Mesangial cell (primary cell): ENCODE results near the gene NDN. TPM values are rescaled to one million over a fixed set of nuclear protein-coding genes. Genes with fewer than 3 reads are reported as not detected.

Source experiments
- total RNA-seq: library from RNA; depleted of rRNA; stranded (reverse); fragments of >200 nt; gene quantifications from 2 replicates; pipeline ENCODE4 v1.2.3, GENCODE V29; 2015

Gene NDN, protein sequence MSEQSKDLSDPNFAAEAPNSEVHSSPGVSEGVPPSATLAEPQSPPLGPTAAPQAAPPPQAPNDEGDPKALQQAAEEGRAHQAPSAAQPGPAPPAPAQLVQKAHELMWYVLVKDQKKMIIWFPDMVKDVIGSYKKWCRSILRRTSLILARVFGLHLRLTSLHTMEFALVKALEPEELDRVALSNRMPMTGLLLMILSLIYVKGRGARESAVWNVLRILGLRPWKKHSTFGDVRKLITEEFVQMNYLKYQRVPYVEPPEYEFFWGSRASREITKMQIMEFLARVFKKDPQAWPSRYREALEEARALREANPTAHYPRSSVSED
- 56.5 and 64.7 TPM in 2 replicates for total RNA-seq

DNA sequence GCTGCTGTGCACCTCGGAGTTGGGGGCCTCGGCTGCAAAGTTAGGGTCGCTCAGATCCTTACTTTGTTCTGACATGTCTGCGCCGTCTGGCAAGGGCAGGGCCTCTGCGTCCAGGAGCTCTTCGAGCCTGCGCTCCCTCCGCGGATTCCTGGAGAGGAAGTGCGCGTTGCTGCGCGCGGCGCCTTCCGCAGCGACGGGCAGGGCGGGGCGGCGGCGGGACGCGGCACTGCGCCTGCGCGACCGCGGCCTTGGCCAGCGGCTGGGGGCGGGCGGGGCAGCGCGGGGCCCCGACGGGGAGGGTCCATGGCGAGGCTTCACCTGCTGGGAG is at the start of gene NDN:
TSS of gene NDN (minus strand) at position 163 of the 328 bp plus-strand sequence. CDS start at position 75, 88 bp downstream.

DNA sequence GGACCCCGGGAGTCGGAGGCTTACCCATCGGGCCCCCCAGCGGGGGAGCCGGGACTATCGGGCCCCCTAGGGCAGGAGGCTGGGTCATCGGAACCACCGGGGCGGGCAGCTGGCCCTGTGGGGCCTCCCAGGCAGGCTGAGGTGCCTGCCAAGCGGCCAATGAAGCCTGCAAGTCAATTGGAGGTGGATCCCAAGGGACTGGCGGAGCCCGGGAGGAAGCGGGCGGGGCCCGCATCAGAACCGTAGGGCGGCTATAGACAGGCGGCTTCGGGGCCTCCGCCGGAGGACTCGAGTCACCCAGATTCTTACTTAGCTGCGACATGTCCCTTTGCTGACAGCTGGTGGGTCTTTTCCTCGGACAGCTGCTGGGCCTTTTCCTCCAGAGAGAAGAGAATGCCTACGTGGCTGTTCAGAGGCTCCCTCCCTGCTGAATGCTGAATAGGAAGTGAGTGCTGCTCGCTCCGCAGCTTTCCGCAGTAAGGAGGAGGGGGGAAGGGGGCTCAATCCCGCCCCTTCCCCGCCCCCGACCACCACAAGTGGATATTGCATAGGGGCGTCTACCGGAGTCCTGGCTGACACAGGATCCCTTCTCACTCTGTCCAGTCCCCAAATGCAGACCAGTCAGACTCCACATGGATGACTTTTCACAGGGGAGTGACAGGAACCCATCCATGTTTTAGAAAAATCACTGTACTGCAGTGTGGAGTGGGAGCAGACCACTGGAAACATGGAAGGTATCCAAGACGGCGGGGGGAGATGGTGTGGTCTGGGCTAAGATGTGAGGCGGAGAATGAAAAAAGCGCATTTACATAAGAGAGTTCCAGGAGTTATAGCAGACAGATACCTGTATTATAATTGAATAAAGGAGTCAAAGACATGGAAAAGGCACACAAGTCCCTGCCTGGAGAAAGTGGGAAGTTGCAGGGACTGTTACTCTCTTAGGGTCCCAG is 39.4 kb downstream of the NDN start, which contains the start of gene MAGEL2:
TSS of gene MAGEL2 (minus strand) at position 447 of the 950 bp plus-strand sequence. CDS start at position 322, 125 bp downstream.

Other genes starting within 250 kb of the NDN start
- not detected in 2 replicates for gene GOLGA6L2, start 240.1 kb downstream of the NDN start, total RNA-seq
- gene MKRN3, start 121.6 kb downstream of the NDN start, total RNA-seq, result not detected in 2 replicates
- under 0.01 and 0.51 TPM in 2 replicates for gene MAGEL2, start 39.4 kb downstream of the NDN start, total RNA-seq